Endothelial cell of umbilical vein (primary cell): ENCODE results near the gene ZNF614. TPM values are rescaled to one million over a fixed set of nuclear protein-coding genes. Genes with fewer than 3 reads are reported as not detected.

Source experiments
- BruUV-seq: library from RNA; stranded (reverse); fragments of 400-500 nt; replicated peaks from 2 replicates; lab custom pipeline; 2021; lab: Mats Ljungman, UMichigan
- CTCF ChIA-PET: fragments of 300-600, 350-600 bp; sonication (Branson Sonifier 250); formaldehyde crosslinking; loops from one replicate; lab custom pipeline; 2021; ENCODE audit warnings: antibody characterized with exemption, inconsistent platforms; lab: Charles Lee
- POLR2A ChIA-PET: fragments of 300-600, 350-600 bp; sonication (Branson Sonifier 250); formaldehyde crosslinking; loops from one replicate; lab custom pipeline; 2021; ENCODE audit warnings: antibody characterized with exemption, inconsistent platforms; lab: Charles Lee
- DNase-seq: peaks from one replicate; pipeline ENCODE4 v3.0.0-alpha.2; 2011; ENCODE audit warnings: low read depth, low spot score
- FAIRE-seq: peaks from 2 replicates; lab custom pipeline; 2011; peaks lifted over from hg19 to GRCh38; lab: Jason Lieb, UNC
- H2AFZ ChIP-seq: 2 replicates; pipeline ENCODE4 v1.6.0; 2012; ENCODE audit warnings: low read depth, low read length, control low read depth, inconsistent platforms
- H3K27ac ChIP-seq: 2 replicates; pipeline ENCODE4 v1.5.1; 2011; ENCODE audit warnings: low read depth, mild to moderate bottlenecking, control low read depth, low read length, moderate library complexity; ENCODE audit not compliant: insufficient read depth
- H3K27me3 ChIP-seq, 2 experiments: 2 replicates each; pipeline versions ENCODE4 v1.6.0 to v1.6.1; 2011; ENCODE audit warnings: low read length in 2 of 2, mixed read lengths in 1 of 2; ENCODE audit not compliant: control insufficient read depth in 2 of 2, insufficient read depth in 2 of 2
- H3K36me3 ChIP-seq, 2 experiments: 2 replicates in 1 of 2; 3 replicates in 1 of 2; pipeline ENCODE4 v1.5.1; 2011; ENCODE audit warnings: low read length in 2 of 2, mild to moderate bottlenecking in 1 of 2, moderate library complexity in 1 of 2; ENCODE audit not compliant: control insufficient read depth in 2 of 2, insufficient read depth in 2 of 2; ENCODE audit errors: extremely low read depth in 1 of 2
- H3K4me1 ChIP-seq: 3 replicates; pipeline ENCODE4 v1.5.1; 2011; ENCODE audit warnings: mild to moderate bottlenecking, low read length; ENCODE audit not compliant: control insufficient read depth, insufficient read depth; ENCODE audit errors: extremely low read depth
- H3K4me2 ChIP-seq: 2 replicates; pipeline ENCODE4 v1.6.1; 2011; ENCODE audit warnings: low read length, control low read depth, mixed read lengths; ENCODE audit not compliant: insufficient read depth
- H3K4me3 ChIP-seq, 3 experiments: fragments of 200-600 bp in 1 of 3; sonication (generic), shearing (Covaris generic) in 1 of 3; replicated peaks in 1 of 3; 2 replicates each; pipeline ENCODE4 v1.5.1; 2011 to 2016; ENCODE audit warnings: control low read depth in 3 of 3, low read length in 3 of 3, mild to moderate bottlenecking in 2 of 3, inconsistent platforms in 1 of 3, low read depth in 1 of 3, moderate library complexity in 1 of 3; ENCODE audit not compliant: insufficient read depth in 1 of 3
- H3K79me2 ChIP-seq: 2 replicates; pipeline ENCODE4 v1.6.0; 2012; ENCODE audit warnings: low read length, inconsistent platforms; ENCODE audit not compliant: control insufficient read depth, insufficient read depth
- H3K9ac ChIP-seq: replicated peaks from 2 replicates; pipeline ENCODE3; 2011; ENCODE audit warnings: low read length, control low read depth; ENCODE audit not compliant: insufficient read depth; ENCODE audit errors: extremely low read depth
- H3K9me1 ChIP-seq: replicated peaks from 3 replicates; pipeline ENCODE4 v1.6.0; 2011; ENCODE audit warnings: mild to moderate bottlenecking, low read length; ENCODE audit not compliant: control insufficient read depth, insufficient read depth; ENCODE audit errors: extremely low read depth
- H3K9me3 ChIP-seq: replicated peaks from 2 replicates; pipeline ENCODE4 v1.5.1; 2012; ENCODE audit warnings: low read length, inconsistent platforms; ENCODE audit not compliant: control insufficient read depth, insufficient read depth
- H4K20me1 ChIP-seq: replicated peaks from 2 replicates; pipeline ENCODE3; 2011; ENCODE audit warnings: mild to moderate bottlenecking, low read length; ENCODE audit not compliant: control insufficient read depth, insufficient read depth; ENCODE audit errors: extremely low read depth
- CTCF ChIP-seq, 2 donors: IDR thresholded peaks; 1 replicate in 1 of 2; 2 replicates in 1 of 2; pipeline ENCODE4 v1.5.1; 2011; ENCODE audit warnings: low read length in 2 of 2, mild to moderate bottlenecking in 2 of 2, moderate library complexity in 2 of 2, control low read depth in 1 of 2, inconsistent platforms in 1 of 2, low read depth in 1 of 2; ENCODE audit not compliant: insufficient read depth in 1 of 2; ENCODE audit errors: extremely low read depth in 1 of 2
- EZH2 ChIP-seq: IDR thresholded peaks from 2 replicates; pipeline ENCODE4 v1.6.1; 2012; ENCODE audit warnings: borderline replicate concordance, low read depth, mild to moderate bottlenecking, moderate library complexity, low read length, inconsistent platforms; ENCODE audit not compliant: severe bottlenecking
- FOS ChIP-seq: IDR thresholded peaks from 2 replicates; pipeline ENCODE4 v1.6.1; 2011; ENCODE audit warnings: mild to moderate bottlenecking, low read length, moderate library complexity, borderline replicate concordance; ENCODE audit not compliant: insufficient read depth
- GATA2 ChIP-seq: IDR thresholded peaks from 2 replicates; pipeline ENCODE4 v1.7.0; 2011; ENCODE audit warnings: low read depth, mild to moderate bottlenecking, moderate library complexity, mixed read lengths, low read length; ENCODE audit not compliant: insufficient read length, insufficient read depth
- JUN ChIP-seq: IDR thresholded peaks from 2 replicates; pipeline ENCODE4 v1.6.1; 2011; ENCODE audit warnings: borderline replicate concordance, low read depth; ENCODE audit not compliant: insufficient read length, insufficient read depth
- MYC ChIP-seq: IDR thresholded peaks from one replicate; pipeline ENCODE4 v1.6.1; 2011; ENCODE audit warnings: mild to moderate bottlenecking, low read depth, low read length
- POLR2A ChIP-seq: IDR thresholded peaks from 2 replicates; pipeline ENCODE4 v1.6.1; 2012; ENCODE audit warnings: low read depth, mild to moderate bottlenecking, control low read depth, low read length
- POLR2AphosphoS5 ChIP-seq: IDR thresholded peaks from 2 replicates; pipeline ENCODE4 v1.6.1; 2012; ENCODE audit warnings: low read depth, mild to moderate bottlenecking, control low read depth, low read length, moderate library complexity; ENCODE audit not compliant: insufficient read depth
- dilution Hi-C: fragments of 300-500 bp; cut with MboI; formaldehyde crosslinking; loops from one replicate; pipeline ENCODE4 v1.15.0; 2019; ENCODE audit warnings: low sequenced_read_pairs; ENCODE audit not compliant: extremely low pct_ligation_motif_present
- intact Hi-C: fragments of 100-400 bp; cut with micrococcal nuclease; formaldehyde crosslinking; loops from one replicate; pipeline ENCODE4 v1.10.0; 2022
- polyA plus RNA-seq, 4 experiments: library from polyadenylated mRNA; depleted of rRNA in 3 of 4; stranded (reverse) in 3 of 4; unstranded in 1 of 4; fragments of >200 nt; gene quantifications; 2 replicates each; pipeline versions ENCODE4 v1.2.1 to v1.2.3, GENCODE V29; 2011 to 2012; ENCODE audit warnings: missing spikeins in 1 of 4
- total RNA-seq: library from RNA; stranded (reverse); gene quantifications from 2 replicates; pipeline ENCODE4 v1.2.3, GENCODE V29; 2021

The ZNF614 gene
- total and polyA plus RNA-seq, 2 donors (not counting 3 experiments of a cell fraction or from before 2014, with no cell fraction given) = 2.5 to 7.8 TPM

GRCh38 chr19:51978882-51979281, 49.3 kb downstream of the ZNF614 start:
- peaks cover 2% of the 10 kb centered on the region for H3K9me3 ChIP-seq
- dilution Hi-C loops (no loop called here), intact Hi-C loops (no loop called here)
- H4K20me1 ChIP-seq = no peaks in the 10 kb centered on the region
- H3K4me3 ChIP-seq = no peak overlapping the region
- H2AFZ ChIP-seq = no peak overlapping the region
- BruUV-seq = no TSS peak
- ChIA-PET CTCF (no interaction called here), POLR2A (no interaction called here)
- DNase-seq = no peak
- H3K9ac ChIP-seq = no peak overlapping the region
- no peak overlapping the region for H3K27ac ChIP-seq
- H3K4me2 ChIP-seq = no peak overlapping the region
- FAIRE-seq = no peak
- H3K79me2 ChIP-seq = no peaks in the 10 kb centered on the region
- no peaks in the 10 kb centered on the region for H3K27me3 ChIP-seq
- TF ChIP-seq MYC (no peak), POLR2A (no peak), EZH2 (no peak)
- no peaks in the 10 kb centered on the region for H3K9me1 ChIP-seq
- no peaks in the 10 kb centered on the region for H3K4me1 ChIP-seq
- H3K36me3 ChIP-seq = peaks cover under 1 to 1% of the 10 kb centered on the region in 2 experiments

- DNase-seq = no peak
- Histone ChIP-seq H3K4me1 (no peaks in the 10 kb centered on the region), H3K9me1 (no peaks in the 10 kb centered on the region), H3K27ac (no peak overlapping the region), H3K27me3 (no peaks in the 10 kb centered on the region), H3K36me3 (peaks cover 1 to 5% of the 10 kb centered on the region in 2 experiments), H3K9ac (no peak overlapping the region), H3K4me3 (no peak overlapping the region), H2AFZ (no peak overlapping the region), H3K79me2 (no peaks in the 10 kb centered on the region), H3K9me3 (peaks cover 3% of the 10 kb centered on the region), H4K20me1 (no peaks in the 10 kb centered on the region), H3K4me2 (no peak overlapping the region)
- ChIA-PET CTCF (no interaction called here), POLR2A (no interaction called here)
- dilution Hi-C loops (no loop called here), intact Hi-C loops (no loop called here)
- no TSS peak for BruUV-seq
- no peak for FAIRE-seq
- TF ChIP-seq FOS (no peak), CTCF (IDR thresholded peaks at IDR 0.05; ENCODE audit: extremely low read depth in 1 of 2, insufficient read depth in 1 of 2, low read depth in 1 of 2, low read length in 2 of 2) (no peak), JUN (no peak), EZH2 (no peak), GATA2 (no peak), POLR2AphosphoS5 (no peak)
Observed at GRCh38 chr19:51977346-51977745, 50.8 kb downstream of the ZNF614 start.
